NB4 (cell line): ENCODE results near the gene NUDCD3.

Source experiments
- POLR2A ChIP-seq: IDR thresholded peaks from 2 replicates; pipeline ENCODE4 v1.6.1; 2011; ENCODE audit warnings: mild to moderate bottlenecking; ENCODE audit not compliant: insufficient read length; ENCODE audit errors: extremely low read depth
- TF ChIP-seq, protein P1 (sequence below): IDR thresholded peaks from one replicate; pipeline ENCODE4 v1.5.1; 2012; ENCODE audit warnings: low read depth, low read length

DNA sequence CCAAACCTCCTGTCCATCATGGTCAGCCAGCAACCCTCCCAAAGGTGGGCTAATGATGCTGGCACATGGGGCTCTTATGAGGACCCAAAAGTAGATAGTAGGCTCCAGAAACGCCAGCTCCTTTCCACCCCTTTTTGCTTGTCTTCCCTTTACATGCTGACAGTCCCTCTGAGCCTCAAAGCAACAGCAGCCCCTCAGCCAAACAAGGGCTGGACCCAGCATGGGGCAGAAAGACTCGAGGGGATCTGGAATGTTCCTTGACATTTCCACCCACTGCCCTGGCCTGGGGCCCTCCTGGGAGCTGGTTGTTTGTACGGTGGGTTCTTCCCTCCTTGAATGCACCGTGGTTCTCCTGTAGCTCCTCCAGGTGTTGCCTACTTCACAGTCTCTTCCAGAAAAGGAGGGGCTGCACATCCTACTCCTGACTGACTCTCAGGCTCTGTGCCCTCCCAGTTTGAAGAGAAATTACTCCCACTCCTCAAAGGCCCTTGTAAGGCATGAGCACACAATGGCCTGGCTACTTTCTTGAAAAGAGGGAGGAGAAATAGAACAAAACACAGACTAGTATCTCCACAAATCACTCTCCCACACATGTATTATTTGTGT lies 21.5 kb upstream of the NUDCD3 start:
- TF ChIP-seq, protein P1, sequence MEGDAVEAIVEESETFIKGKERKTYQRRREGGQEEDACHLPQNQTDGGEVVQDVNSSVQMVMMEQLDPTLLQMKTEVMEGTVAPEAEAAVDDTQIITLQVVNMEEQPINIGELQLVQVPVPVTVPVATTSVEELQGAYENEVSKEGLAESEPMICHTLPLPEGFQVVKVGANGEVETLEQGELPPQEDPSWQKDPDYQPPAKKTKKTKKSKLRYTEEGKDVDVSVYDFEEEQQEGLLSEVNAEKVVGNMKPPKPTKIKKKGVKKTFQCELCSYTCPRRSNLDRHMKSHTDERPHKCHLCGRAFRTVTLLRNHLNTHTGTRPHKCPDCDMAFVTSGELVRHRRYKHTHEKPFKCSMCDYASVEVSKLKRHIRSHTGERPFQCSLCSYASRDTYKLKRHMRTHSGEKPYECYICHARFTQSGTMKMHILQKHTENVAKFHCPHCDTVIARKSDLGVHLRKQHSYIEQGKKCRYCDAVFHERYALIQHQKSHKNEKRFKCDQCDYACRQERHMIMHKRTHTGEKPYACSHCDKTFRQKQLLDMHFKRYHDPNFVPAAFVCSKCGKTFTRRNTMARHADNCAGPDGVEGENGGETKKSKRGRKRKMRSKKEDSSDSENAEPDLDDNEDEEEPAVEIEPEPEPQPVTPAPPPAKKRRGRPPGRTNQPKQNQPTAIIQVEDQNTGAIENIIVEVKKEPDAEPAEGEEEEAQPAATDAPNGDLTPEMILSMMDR = no peak
- no peak for TF ChIP-seq POLR2A
